Measurements from ENCODE around the gene KRT5.

The KRT5 gene

GRCh38 chr12:52539083-52539820, 19.1 kb upstream of the KRT5 start:
- no peak for DNase-seq (ENCODE audit: low read depth in 2 of 3, low spot score in 2 of 3)

GRCh38 chr12:52537101-52537500, 16.9 kb upstream of the KRT5 start:
- DNase-seq (ENCODE audit: low read depth in 2 of 3, low spot score in 2 of 3), result no peak

GRCh38 chr12:52535574-52535973, 15.4 kb upstream of the KRT5 start:
- no peak for DNase-seq (ENCODE audit: low read depth in 2 of 3, low spot score in 2 of 3)

- no peak for DNase-seq (ENCODE audit: low read depth in 2 of 3, low spot score in 2 of 3)
Observed at GRCh38 chr12:52534482-52534881, 14.3 kb upstream of the KRT5 start.

- no peak for DNase-seq (ENCODE audit: low read depth in 2 of 3, low spot score in 2 of 3)
Observed at GRCh38 chr12:52533686-52534470, 13.7 kb upstream of the KRT5 start.

GRCh38 chr12:52532636-52533035, 12.4 kb upstream of the KRT5 start:
- no peak for DNase-seq (ENCODE audit: low read depth in 2 of 3, low spot score in 2 of 3)

GRCh38 chr12:52531566-52532300, 11.5 kb upstream of the KRT5 start:
- no peak for DNase-seq (ENCODE audit: low read depth in 2 of 3, low spot score in 2 of 3)

GRCh38 chr12:52530905-52531304, 10.7 kb upstream of the KRT5 start:
- no peak for DNase-seq (ENCODE audit: low read depth in 2 of 3, low spot score in 2 of 3)

- no peak for DNase-seq (ENCODE audit: low read depth in 2 of 3, low spot score in 2 of 3)
Observed at GRCh38 chr12:52530366-52530765, 10.2 kb upstream of the KRT5 start.

- DNase-seq (ENCODE audit: low read depth in 2 of 3, low spot score in 2 of 3), result no peak
Observed at GRCh38 chr12:52529846-52530245, 9.7 kb upstream of the KRT5 start.

- no peak for DNase-seq (ENCODE audit: low read depth in 2 of 3, low spot score in 2 of 3)
Observed at GRCh38 chr12:52529417-52529816, 9.2 kb upstream of the KRT5 start.

GRCh38 chr12:52528641-52529143, 8.5 kb upstream of the KRT5 start:
- DNase-seq (ENCODE audit: low read depth in 2 of 3, low spot score in 2 of 3), result no peak

GRCh38 chr12:52527121-52527800, 7.1 kb upstream of the KRT5 start:
- DNase-seq (ENCODE audit: low read depth in 2 of 3, low spot score in 2 of 3), result no peak

GRCh38 chr12:52526511-52526951, 6.3 kb upstream of the KRT5 start:
- DNase-seq (ENCODE audit: low read depth in 2 of 3, low spot score in 2 of 3), result no peak

GRCh38 chr12:52525661-52526499, 5.7 kb upstream of the KRT5 start:
- DNase-seq (ENCODE audit: low read depth in 2 of 3, low spot score in 2 of 3), result no peak

GRCh38 chr12:52524898-52525591, 4.9 kb upstream of the KRT5 start:
- no peak for DNase-seq (ENCODE audit: low read depth in 2 of 3, low spot score in 2 of 3)

- DNase-seq (ENCODE audit: low read depth in 2 of 3, low spot score in 2 of 3), result no peak
Observed at GRCh38 chr12:52524241-52524897, 4.2 kb upstream of the KRT5 start.

- no peak for DNase-seq (ENCODE audit: low read depth in 2 of 3, low spot score in 2 of 3)
Observed at GRCh38 chr12:52523824-52524223, 3.6 kb upstream of the KRT5 start.
